Neuron (in vitro differentiated cells): ENCODE data around the gene SLC6A1.
A peak's percentile ranks its signal among the peaks of the same experiment; 100 is the strongest.
"Not testable (repeated sequence)": the region's sequence is repeated elsewhere in the genome, so short reads cannot be mapped to it uniquely, and the experiment has no call there.

ENCODE experiments used
- H2AFZ ChIP-seq: one replicate; pipeline ENCODE4 v1.6.1; 2013; ENCODE audit warnings: low read depth, mild to moderate bottlenecking, inconsistent platforms, low read length, moderate library complexity
- H3K27me3 ChIP-seq: one replicate; pipeline ENCODE4 v1.6.1; 2013; ENCODE audit warnings: low read length; ENCODE audit not compliant: insufficient read depth
- H3K36me3 ChIP-seq: one replicate; pipeline ENCODE4 v1.6.1; 2013; ENCODE audit warnings: low read length; ENCODE audit not compliant: insufficient read depth
- H3K4me1 ChIP-seq: one replicate; pipeline ENCODE4 v1.6.1; 2013; ENCODE audit warnings: low read length; ENCODE audit not compliant: insufficient read depth
- H3K4me3 ChIP-seq: 2 replicates; pipeline ENCODE4 v1.5.1; 2013; ENCODE audit warnings: mild to moderate bottlenecking, low read length, moderate library complexity
- H3K9me3 ChIP-seq: one replicate; pipeline ENCODE4 v1.6.1; 2013; ENCODE audit warnings: low read length

Gene SLC6A1

DNA sequence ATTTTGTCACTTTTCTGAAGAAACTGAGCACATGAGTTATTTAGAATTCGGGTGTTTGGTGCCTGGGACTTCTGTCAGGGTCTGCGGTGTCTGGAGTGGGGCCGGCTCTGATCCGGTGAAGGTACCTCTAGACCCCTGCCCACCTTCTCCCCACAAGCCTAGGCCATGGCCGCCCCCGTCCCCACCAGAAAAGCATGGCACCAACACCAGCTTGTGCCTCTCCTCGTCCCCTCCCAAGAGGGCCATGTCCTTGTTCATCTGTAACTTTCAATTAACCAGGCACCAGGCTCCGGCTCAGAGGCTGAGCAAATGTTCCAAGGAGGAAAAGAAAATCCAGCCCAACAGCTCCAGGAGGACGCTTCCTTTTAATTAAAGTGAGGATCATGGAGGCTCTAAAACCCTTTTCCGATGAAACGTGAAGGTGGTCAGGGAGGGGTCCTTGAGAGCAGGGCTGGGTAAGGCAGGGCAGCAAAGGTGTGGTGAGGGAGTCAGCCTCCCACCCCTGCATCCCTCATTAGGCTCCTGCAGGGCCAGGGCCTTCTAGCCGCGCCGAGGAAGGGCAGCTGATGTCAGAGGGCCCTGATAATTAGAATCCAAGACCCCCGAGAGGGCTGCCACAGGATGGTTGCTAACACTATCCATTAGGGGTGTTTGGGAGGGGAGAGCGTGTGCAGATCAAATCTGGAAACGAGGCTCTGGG is 62.3 kb downstream of the SLC6A1 start:
- H3K9me3 ChIP-seq = no peaks in the 10 kb centered on the region
- peaks cover 3% of the 10 kb centered on the region for H3K27me3 ChIP-seq
- no peak overlapping the region for H2AFZ ChIP-seq
- H3K36me3 ChIP-seq = no peaks in the 10 kb centered on the region
- H3K4me3 ChIP-seq = no peak overlapping the region
- H3K4me1 ChIP-seq = no peaks in the 10 kb centered on the region

DNA sequence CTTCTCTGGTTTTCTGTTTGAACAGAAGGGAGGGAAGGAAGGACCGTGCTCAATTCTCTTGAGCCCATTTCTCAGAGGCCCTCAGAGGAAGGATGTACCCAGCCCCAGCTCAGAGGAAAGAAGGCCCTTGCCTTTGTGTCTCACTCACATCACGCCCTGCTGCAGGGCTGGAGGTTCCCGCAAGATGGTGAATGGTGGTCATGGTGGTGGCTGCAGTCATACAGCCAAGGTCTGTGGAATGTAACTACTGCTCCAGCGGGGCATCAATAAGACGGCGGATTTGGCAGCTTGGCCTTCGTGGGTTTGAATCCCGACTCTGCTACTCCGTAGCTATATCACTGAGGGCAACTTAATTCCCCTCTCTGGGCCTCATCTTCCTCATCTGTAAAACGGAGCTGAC is 62.9 kb downstream of the SLC6A1 start:
- H3K4me3 ChIP-seq = no peak overlapping the region
- H2AFZ ChIP-seq = no peak overlapping the region
- H3K9me3 ChIP-seq = no peaks in the 10 kb centered on the region
- H3K27me3 ChIP-seq = peaks cover 3% of the 10 kb centered on the region
- no peaks in the 10 kb centered on the region for H3K36me3 ChIP-seq
- H3K4me1 ChIP-seq = no peaks in the 10 kb centered on the region

DNA sequence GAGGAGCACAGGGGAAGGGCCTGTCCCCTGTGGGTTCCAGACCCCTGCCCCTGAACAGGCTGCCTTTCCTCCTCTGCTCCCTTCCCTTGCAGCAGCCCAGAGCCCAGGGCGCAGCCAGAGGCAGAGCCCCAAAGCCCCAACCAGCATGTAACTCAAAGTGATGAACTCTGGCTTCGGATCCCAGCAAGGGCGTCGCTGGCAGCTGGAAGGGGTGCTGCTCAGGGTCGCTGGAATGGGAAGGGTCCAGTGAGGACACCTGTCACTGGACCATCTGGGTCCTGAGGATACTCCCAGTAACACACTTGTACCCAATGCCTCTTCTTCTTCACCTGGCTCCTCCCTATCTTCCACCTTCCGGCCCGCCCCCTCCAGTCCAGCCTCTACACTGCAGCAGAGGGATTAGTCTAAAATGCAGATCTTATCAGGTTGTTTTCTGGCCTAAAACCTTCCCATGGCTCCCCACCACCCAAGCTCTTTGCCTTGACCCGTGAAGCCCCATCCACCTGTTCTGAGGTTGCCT is 64.0 kb downstream of the SLC6A1 start:
- no peaks in the 10 kb centered on the region for H3K27me3 ChIP-seq
- peaks cover 3% of the 10 kb centered on the region for H3K4me1 ChIP-seq
- no peaks in the 10 kb centered on the region for H3K9me3 ChIP-seq
- no peaks in the 10 kb centered on the region for H3K36me3 ChIP-seq
- H2AFZ ChIP-seq = no peak overlapping the region
- no peak overlapping the region for H3K4me3 ChIP-seq

DNA sequence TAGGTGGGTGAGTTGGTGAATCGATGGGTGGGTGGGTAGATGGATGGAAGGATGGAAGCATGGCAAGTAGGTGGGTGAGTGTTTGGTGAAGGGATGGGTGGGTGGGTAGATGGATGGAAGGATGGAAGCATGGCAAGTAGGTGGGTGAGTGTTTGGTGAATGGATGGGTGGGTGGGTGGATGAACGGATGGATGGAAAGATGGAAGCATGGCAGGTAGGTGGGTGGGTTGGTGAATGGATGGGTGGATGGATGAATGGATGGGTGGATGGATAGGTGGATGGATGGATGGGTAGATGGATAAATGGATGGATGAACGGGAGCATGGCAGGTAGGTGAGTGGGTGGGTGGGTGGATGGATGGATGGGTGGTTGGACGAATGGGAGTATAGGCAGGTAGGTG is 65.1 kb downstream of the SLC6A1 start:
- no peaks in the 10 kb centered on the region for H3K36me3 ChIP-seq
- H3K4me1 ChIP-seq = peaks cover 3% of the 10 kb centered on the region
- H2AFZ ChIP-seq = no peak overlapping the region
- no peaks in the 10 kb centered on the region for H3K27me3 ChIP-seq
- no peak overlapping the region for H3K4me3 ChIP-seq
- H3K9me3 ChIP-seq = no peaks in the 10 kb centered on the region

DNA sequence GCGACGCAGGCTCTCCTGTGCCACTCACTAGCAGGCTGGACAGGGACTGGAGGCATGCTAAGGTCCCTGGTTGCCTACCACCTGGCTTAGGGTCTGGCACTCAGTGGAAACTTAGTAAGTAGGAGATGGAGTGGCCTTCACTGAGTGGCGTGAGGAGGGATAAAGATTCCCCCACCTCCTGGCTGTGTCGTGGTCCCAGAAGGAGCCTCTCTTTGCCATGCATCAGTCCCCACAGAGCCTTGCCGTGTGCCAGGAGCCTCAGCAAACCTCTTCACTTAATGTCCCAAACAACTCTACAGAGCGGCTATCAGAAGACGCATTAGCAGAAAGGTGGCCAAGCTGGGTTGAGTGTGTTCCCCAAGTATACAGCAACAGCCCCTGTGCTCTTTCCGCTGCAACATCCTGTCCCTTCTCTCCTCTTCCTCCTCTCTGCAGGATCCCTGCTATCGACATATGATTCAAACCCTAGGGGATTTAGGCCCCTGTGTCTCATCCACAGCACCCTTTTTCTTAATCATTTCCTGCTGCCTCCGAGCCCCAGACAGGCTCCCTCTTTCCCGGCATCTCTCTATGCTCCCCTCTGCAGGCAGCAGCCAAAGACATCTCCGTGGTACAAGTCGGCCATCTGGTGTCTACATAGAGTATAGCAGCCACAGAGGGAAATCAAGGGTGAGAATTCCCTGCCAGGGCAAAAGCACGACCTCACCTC is 66.7 kb downstream of the SLC6A1 start:
- Histone ChIP-seq H3K4me1 (peaks cover 3% of the 10 kb centered on the region), H3K4me3 (no peak overlapping the region), H2AFZ (no peak overlapping the region), H3K27me3 (no peaks in the 10 kb centered on the region), H3K9me3 (no peaks in the 10 kb centered on the region), H3K36me3 (no peaks in the 10 kb centered on the region)

DNA sequence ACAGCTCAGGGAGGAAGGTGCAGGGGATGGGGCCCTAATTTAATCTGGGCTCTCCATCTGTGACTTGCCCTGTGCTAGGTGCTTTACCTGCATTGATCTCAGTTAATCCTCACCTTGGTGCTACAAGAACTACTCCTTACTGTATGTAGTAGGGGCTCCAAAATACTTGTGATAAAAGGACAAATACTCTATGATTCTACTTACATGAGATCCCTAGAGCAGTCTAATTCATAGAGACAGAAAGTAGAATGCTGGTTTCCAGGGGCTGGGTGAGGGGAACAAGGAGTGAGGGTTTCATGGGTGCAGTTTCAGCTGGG is 67.2 kb downstream of the SLC6A1 start:
- H3K9me3 ChIP-seq = no peaks in the 10 kb centered on the region
- H3K4me1 ChIP-seq = peaks cover 3% of the 10 kb centered on the region
- no peak overlapping the region for H3K4me3 ChIP-seq
- H3K27me3 ChIP-seq = no peaks in the 10 kb centered on the region
- H3K36me3 ChIP-seq = no peaks in the 10 kb centered on the region
- no peak overlapping the region for H2AFZ ChIP-seq

DNA sequence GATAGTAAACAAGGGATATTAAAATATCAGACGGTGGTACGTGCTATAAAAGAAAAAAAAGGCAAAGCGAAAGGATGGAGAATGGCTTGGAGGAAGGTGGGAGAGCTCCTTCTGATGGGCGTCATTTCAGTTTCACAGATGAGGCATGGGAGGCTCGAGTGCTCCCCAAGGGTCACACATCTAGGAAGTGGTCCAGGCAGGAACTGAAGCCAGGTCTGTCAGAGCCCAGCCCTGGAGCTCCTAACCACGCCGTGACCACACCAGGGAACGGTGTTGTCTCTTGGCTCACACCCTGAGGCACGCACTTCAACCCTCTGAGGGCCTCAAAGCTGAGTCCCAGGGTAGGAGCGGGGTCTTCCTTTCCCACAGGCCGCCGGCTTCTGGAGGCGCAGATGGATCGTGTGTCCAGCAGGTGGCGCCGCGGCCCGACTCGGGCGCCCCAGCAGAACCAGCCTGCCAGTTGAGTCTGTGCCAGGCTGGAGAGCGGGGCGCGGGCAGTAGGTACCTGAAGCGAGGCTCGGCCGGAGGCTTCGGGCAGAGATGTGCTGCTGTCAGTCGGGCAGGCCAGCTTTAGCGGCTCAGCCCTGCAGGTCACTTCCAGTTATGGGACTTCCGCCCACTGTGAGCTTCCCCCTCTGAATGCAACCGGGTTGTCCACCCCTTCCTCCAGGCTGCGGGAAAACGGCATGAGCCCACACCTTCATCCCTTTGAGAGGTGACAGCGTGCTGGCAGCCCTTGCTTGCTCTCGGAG is 68.1 kb downstream of the SLC6A1 start:
- no peaks in the 10 kb centered on the region for H3K36me3 ChIP-seq
- no peaks in the 10 kb centered on the region for H3K9me3 ChIP-seq
- H3K4me1 ChIP-seq = peaks cover 3% of the 10 kb centered on the region
- H3K27me3 ChIP-seq = no peaks in the 10 kb centered on the region
- H2AFZ ChIP-seq = peak overlapping the region; percentile 71
- H3K4me3 ChIP-seq = peak overlapping the region; percentile 39

DNA sequence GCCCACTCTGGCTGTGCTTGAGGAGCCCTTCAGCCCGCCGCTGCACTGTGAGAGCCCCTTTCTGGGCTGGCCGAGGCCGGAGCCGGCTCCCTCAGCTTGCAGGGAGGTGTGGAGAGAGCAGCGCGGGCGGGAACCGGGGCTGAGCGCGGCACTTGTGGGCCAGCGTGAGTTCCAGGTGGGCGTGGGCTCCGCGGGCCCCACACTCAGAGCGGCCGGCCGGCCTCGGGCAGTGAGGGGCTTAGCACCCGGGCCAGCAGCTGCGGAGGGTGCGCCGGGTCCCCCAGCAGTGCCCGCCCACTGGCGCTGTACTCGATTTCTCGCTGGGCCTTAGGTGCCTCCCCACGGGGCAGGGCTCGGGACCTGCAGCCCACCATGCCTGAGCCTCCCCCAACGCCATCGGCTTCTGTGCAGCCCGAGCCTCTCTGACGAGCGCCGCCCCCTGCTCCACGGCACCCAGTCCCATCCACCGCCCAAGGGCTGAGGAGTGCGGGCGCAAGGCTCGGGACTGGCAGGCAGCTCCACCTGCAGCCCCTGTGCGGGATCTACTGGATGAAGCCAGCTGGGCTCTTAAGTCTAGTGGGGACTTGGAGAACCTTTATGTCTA is 68.8 kb downstream of the SLC6A1 start:
- H3K9me3 ChIP-seq, H3K27me3 ChIP-seq, H3K4me1 ChIP-seq, H3K36me3 ChIP-seq: not testable (repeated sequence)
- peak overlapping the region; percentile 39 for H3K4me3 ChIP-seq
- H2AFZ ChIP-seq = peak overlapping the region; percentile 71

DNA sequence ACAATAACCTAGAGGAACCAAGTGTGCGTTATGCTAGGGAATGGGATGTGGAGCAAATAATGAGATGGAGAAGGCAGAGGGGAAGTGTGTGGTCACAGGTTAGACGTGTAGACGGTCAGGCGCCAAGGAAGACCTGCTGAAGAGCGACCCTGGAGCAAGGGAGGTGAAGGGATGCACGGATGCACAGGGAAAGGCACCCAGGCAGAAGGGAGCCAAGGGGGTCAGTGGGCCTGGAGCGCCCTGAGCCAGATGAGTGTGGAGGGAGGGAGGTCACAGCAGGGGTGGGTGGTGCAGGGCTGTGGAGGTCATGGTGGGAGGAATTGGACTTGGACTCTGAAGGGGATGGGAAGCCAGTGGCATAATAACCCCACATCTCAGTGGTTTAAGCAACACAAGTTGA is 70.2 kb downstream of the SLC6A1 start:
- no peak overlapping the region for H2AFZ ChIP-seq
- peaks cover 3% of the 10 kb centered on the region for H3K4me1 ChIP-seq
- peaks cover 1% of the 10 kb centered on the region for H3K9me3 ChIP-seq
- H3K36me3 ChIP-seq = no peaks in the 10 kb centered on the region
- no peaks in the 10 kb centered on the region for H3K27me3 ChIP-seq
- no peak overlapping the region for H3K4me3 ChIP-seq

DNA sequence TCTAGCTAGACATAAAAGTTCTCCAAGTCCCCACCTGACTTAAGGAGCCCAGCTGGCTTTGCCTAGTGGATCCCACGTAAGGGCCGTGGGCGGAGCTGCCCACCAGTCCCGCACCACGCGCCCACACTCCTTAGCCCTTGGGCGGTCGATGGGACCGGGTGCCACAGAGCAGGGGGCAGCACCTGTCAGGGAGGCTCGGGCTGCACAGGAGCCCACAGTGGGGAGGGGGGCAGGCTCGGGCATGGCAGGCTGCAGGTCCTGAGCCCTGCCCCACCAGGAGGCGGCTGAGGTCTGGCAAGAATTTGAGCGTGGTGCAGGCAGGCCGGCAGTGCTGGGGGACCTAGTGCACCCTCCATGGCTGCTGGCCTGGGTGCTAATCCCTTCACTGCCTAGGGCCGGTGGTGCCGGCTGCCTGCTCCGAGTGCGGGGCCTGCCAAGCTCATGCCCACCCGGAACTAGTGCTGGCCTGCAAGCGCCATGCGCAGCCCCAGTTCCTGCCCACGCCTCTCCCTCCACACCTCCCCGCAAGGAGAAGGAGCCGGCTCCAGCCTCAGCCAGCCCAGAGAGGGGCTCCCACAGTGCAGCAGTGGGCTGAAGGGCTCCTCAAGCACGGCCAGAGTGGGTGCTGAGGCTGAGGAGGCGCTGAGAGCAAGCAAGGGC is 78.7 kb downstream of the SLC6A1 start:
- H3K27me3 ChIP-seq = no peaks in the 10 kb centered on the region
- peaks cover 4% of the 10 kb centered on the region for H3K9me3 ChIP-seq
- no peaks in the 10 kb centered on the region for H3K36me3 ChIP-seq
- H2AFZ ChIP-seq = no peak overlapping the region
- H3K4me3 ChIP-seq = no peak overlapping the region
- H3K4me1 ChIP-seq = no peaks in the 10 kb centered on the region

DNA sequence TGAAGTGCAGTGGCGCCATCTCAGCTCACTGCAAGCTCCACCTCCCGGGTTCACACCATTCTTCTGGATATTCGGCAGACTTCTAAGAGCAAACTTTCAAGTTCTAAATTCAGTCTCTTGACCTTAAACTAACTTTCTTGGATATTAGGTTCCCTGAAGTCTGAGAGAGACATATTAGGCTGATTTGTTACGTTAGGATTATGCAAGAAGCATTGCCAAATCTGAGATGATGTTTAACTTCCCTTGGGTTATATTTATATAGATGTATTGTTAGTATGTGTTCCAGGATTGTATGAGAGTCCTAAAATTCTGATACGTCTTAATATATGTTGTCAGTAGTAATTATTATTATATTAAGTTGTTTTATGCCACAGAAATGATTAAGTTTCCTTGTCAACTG is 80.1 kb downstream of the SLC6A1 start:
- H2AFZ ChIP-seq = no peak overlapping the region
- H3K4me1 ChIP-seq = no peaks in the 10 kb centered on the region
- H3K27me3 ChIP-seq = no peaks in the 10 kb centered on the region
- no peak overlapping the region for H3K4me3 ChIP-seq
- H3K36me3 ChIP-seq = no peaks in the 10 kb centered on the region
- peaks cover 3% of the 10 kb centered on the region for H3K9me3 ChIP-seq

DNA sequence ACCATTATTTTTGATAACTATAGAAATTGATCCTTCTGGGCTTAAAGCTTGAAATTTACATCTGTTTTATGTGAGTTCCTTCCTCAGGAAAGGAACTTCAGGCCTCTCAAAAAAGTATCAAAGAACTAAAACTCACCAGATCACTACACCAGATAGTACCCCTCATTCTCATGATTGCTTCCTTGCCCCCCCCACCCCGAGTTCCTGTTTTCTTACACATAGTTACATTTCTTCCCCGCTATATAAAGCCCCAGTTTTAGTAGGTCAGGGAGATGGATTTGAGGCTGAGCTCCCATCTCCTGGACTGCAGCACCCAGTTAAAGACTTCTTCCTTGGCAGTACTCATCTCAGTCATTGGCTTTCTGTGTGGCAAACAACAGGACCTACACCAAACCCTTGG is 81.5 kb downstream of the SLC6A1 start:
- Histone ChIP-seq H3K4me1 (no peaks in the 10 kb centered on the region), H2AFZ (no peak overlapping the region), H3K27me3 (no peaks in the 10 kb centered on the region), H3K36me3 (no peaks in the 10 kb centered on the region), H3K9me3 (no peaks in the 10 kb centered on the region), H3K4me3 (no peak overlapping the region)

DNA sequence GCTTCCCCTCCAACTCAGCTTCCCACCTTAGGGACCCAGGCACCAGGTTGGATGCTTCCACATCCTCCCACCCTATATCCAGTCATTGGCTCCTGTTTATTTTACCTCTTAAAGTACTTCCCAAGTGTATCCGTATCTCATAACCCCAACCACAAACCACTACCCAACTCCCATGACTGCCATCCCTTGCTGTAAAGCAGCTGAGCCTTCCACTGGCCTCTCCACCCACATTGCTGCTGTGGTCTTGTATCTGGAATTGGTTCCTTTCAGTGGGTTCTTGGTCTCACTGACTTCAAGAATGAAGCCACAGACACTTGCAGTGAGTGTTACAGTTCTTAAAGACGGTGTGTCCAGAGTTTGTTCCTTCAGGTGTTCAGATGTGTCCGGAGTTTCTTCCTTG is 81.9 kb downstream of the SLC6A1 start:
- no peaks in the 10 kb centered on the region for H3K36me3 ChIP-seq
- no peaks in the 10 kb centered on the region for H3K4me1 ChIP-seq
- no peaks in the 10 kb centered on the region for H3K9me3 ChIP-seq
- H3K27me3 ChIP-seq = no peaks in the 10 kb centered on the region
- H3K4me3 ChIP-seq = no peak overlapping the region
- no peak overlapping the region for H2AFZ ChIP-seq
